ENCODE measurements around the gene ISG20.

ISG20 gene

GRCh38 chr15:88619796-88620195, 19.0 kb upstream of the ISG20 start:
- H3K4me3 ChIP-seq: no peak overlapping the region
- TF ChIP-seq CTCF (IDR thresholded peaks at IDR 0.05): no peak
- DNase-seq (ENCODE audit: low spot score): no peak
- no peak overlapping the region for H3K27ac ChIP-seq

- H3K4me3 ChIP-seq: peak within 1 kb of the TSS; percentile 91
- peak; percentile 97 for DNase-seq (ENCODE audit: low spot score)
- H3K27ac ChIP-seq: peak within 1 kb of the TSS; percentile 59 to 86
- TF ChIP-seq CTCF (IDR thresholded peaks at IDR 0.05): no peak
These were observed 17.6 kb upstream of the ISG20 start, which contains the start of gene AEN for GRCh38 chr15:88620995-88621772. AEN (plus strand) TSS chr15:88621340; CDS start chr15:88626210, 4,870 bp downstream.

DNA sequence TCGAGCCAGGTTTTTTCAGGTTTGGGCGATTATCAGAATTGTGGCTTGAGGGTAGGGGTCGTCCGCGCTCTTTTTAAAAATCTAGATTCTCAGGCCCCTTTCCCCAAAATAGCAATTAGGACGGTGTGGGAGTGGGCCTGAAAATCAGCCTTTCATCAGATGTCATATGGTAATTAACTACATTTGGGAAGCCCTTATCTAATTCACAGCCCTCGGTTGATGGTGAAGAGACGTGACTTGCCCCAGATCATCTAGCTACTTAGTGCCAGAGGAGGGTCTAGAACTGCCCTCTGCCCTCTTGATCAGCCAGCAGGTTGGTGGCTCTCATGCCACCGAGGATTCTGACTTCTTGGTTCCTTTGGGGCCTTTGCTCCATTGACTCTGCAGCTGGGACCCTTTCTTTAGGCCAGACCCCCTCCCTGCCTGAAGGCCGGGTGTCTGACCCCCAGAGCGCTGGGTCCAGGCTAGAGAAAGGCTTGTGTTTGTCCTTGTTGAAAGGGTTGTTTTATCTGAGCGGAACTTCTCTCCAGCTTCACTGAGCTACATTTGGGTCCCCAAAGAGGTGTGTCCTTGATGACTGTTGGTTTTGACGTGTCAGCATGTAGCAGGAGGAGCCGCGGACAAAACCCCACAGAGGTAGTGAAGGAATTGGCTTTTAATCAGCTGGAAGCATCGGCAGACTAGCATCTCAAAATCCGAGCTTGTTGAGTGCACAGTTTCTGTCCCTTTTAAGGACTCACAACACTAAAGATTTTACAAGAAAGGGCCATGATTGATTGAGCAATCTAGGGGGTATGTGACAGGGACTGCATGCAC, 16.8 kb upstream of the ISG20 start:
- no peak for TF ChIP-seq CTCF (IDR thresholded peaks at IDR 0.05)
- peak overlapping the region; percentile 59 to 86 for H3K27ac ChIP-seq
- H3K4me3 ChIP-seq: peak overlapping the region; percentile 91
- DNase-seq (ENCODE audit: low spot score): peak; percentile 60

DNA sequence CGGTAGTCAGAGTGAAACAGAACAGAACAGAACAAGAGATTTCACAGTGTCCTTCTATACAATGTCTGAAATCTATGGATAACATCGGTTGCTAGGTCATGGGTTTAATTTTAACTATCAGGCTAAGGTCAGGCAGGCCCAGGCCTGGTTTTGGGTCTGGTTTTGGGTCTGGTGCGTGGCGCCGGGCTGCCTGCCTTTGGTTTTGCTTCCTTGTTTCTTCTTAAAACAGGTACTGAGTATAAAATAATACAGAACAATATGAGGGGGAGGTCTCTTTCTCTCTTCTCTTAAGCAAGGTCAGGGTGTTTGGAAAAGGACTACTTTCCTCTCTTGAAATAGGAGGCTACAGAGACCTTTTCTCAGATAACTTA, 16.2 kb upstream of the ISG20 start:
- peak overlapping the region; percentile 91 for H3K4me3 ChIP-seq
- peak overlapping the region; percentile 59 to 86 for H3K27ac ChIP-seq
- TF ChIP-seq CTCF (IDR thresholded peaks at IDR 0.05): no peak
- DNase-seq (ENCODE audit: low spot score): no peak

GRCh38 chr15:88623061-88623460, 15.8 kb upstream of the ISG20 start:
- H3K27ac ChIP-seq: peak overlapping the region; percentile 23 to 59
- peak overlapping the region; percentile 91 for H3K4me3 ChIP-seq
- TF ChIP-seq CTCF (IDR thresholded peaks at IDR 0.05): no peak
- peak; percentile 54 for DNase-seq (ENCODE audit: low spot score)

DNA sequence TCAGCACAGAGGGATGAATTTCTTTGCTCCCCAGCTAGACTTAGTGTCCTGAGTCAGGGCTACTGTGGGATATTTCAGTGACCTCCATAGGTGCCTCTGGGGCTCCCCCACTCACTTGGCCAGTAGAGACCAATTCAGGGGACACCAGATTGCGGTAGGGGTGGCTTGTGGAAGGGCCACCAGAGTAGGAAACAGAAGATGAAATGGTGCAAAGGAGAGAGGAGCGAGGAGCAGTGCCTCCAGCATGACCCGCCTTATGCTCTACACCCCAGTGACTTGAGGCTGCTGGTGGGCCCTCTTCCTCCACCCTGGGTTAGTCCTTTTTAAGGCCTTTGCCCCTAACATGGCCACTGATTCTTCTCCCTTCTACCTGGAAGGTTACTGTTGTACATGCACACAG, 15.2 kb upstream of the ISG20 start:
- no peak for DNase-seq (ENCODE audit: low spot score)
- Histone ChIP-seq H3K4me3 (no peak overlapping the region), H3K27ac (peak overlapping the region; percentile 23 to 59)
- TF ChIP-seq CTCF (IDR thresholded peaks at IDR 0.05): no peak

Data from coronary artery (tissue), 2 donors.